Activated CD4-positive, alpha-beta memory T cell treated with anti-CD3 and anti-CD28 coated beads, Interleukin-2, amount 10 ng/mL, durations not matched to agents 7 days and 5 days (primary cell): ENCODE results near the gene STMN3. TPM values are rescaled to one million over a fixed set of nuclear protein-coding genes. Genes with fewer than 3 reads are reported as not detected.
A peak's percentile ranks its signal among the peaks of the same experiment; 100 is the strongest.

Experiments used
- CTCF ChIA-PET: fragments of 350-600 bp; sonication (Branson Sonifier 250); formaldehyde crosslinking; loops from one replicate; lab custom pipeline; 2021; ENCODE audit warnings: antibody characterized with exemption, inconsistent platforms; lab: Charles Lee
- POLR2A ChIA-PET: fragments of 350-600 bp; sonication (Branson Sonifier 250); formaldehyde crosslinking; loops from one replicate; lab custom pipeline; 2021; ENCODE audit warnings: antibody characterized with exemption; lab: Charles Lee
- DNase-seq: peaks from one replicate; pipeline ENCODE4 v3.0.0-alpha.2; 2020
- H3K27ac Mint-ChIP-seq: one replicate; pipeline ENCODE4 v1.8.0; 2021; ENCODE audit warnings: mild to moderate bottlenecking, mixed read lengths
- H3K27me3 Mint-ChIP-seq: one replicate; pipeline ENCODE4 v1.8.0; 2021; ENCODE audit warnings: mixed read lengths
- H3K36me3 Mint-ChIP-seq: one replicate; pipeline ENCODE4 v1.8.0; 2021; ENCODE audit warnings: low read depth, mixed read lengths
- H3K4me1 Mint-ChIP-seq: one replicate; pipeline ENCODE4 v1.8.0; 2021; ENCODE audit warnings: mixed read lengths
- H3K4me3 Mint-ChIP-seq: one replicate; pipeline ENCODE4 v1.8.0; 2021; ENCODE audit warnings: mild to moderate bottlenecking, mixed read lengths
- H3K9me3 Mint-ChIP-seq: one replicate; pipeline ENCODE4 v1.8.0; 2021; ENCODE audit warnings: mixed read lengths
- total RNA-seq, 2 experiments: library from RNA; stranded (reverse); gene quantifications; one replicate each; pipeline ENCODE4 v1.2.3, GENCODE V29; 2021

The STMN3 gene
- 10 to 100 TPM; 20.9 to 23.8 TPM for total RNA-seq

GRCh38 chr20:63653041-63653973, at the start of gene STMN3:
Gene STMN3, minus strand, starts transcription at chr20:63653424. Its CDS starts 79 bp downstream, at chr20:63653345.
- ChIA-PET CTCF (interaction anchor here (1.3 kb wide), 1 partner anchor 12 kb away, joined by 4 read pairs; no protein-coding TSS in a partner anchor), POLR2A (interaction anchor here (0.9 to 2.1 kb wide), 6 partner anchors 11 to 132 kb away, joined by 3 to 11 read pairs (median 5); partner anchors contain the start of genes GMEB2 and PTK6)
- peaks cover 2% of the 10 kb centered on the region for H3K36me3 Mint-ChIP-seq
- no peaks in the 10 kb centered on the region for H3K9me3 Mint-ChIP-seq
- H3K4me3 Mint-ChIP-seq: peak within 1 kb of the TSS; percentile 63
- peaks cover 24% of the 10 kb centered on the region for H3K4me1 Mint-ChIP-seq
- no peak within 1 kb of the TSS for H3K27ac Mint-ChIP-seq
- DNase-seq: peak; percentile 79
- H3K27me3 Mint-ChIP-seq: peaks cover 12% of the 10 kb centered on the region

DNA sequence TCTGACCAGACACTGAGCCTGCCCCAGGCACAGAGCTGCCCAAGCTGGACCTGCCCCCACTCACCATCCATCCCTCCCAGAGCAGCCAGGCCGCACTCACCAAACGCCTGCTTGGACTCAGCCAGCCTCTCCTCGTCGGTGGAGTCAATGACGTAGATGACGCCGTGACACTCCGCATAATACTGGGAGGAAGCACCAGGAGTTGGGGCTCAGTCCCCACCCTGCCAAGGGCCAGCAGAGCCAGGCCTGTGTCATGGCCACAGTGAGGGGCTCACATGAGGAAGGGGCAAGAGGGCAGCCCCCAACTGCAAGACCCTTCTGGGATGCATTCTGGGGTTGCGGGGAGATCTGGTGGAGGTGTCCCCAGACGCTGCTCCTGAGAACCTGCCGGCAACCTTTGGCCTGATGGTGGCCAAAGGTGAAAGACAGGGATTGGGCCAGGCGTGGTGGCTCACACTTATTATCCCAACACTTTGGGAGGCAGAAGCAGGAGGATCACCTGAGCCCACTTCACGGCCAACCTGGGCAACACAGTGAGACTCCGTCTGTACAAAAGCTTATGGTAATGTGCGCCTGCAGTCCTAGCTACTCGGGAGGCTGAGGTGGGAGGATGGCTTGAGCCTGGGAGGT, 48.9 kb upstream of the STMN3 start:
- POLR2A ChIA-PET: interaction anchor here (0.9 to 9.3 kb wide), 2 partner anchors 34 to 171 kb away, joined by 3 to 120 read pairs; partner anchors contain the start of genes LIME1 and SLC2A4RG
- CTCF ChIA-PET: interaction anchor here (1.2 kb wide), 1 partner anchor 165 kb away, joined by 3 read pairs; the partner anchor contains the start of gene PTK6
- H3K4me3 Mint-ChIP-seq: no peak overlapping the region
- H3K4me1 Mint-ChIP-seq: peaks cover 51% of the 10 kb centered on the region
- peak overlapping the region; percentile 40 for H3K27ac Mint-ChIP-seq
- H3K27me3 Mint-ChIP-seq: no peaks in the 10 kb centered on the region
- peaks cover 21% of the 10 kb centered on the region for H3K36me3 Mint-ChIP-seq
- no peak for DNase-seq
- no peaks in the 10 kb centered on the region for H3K9me3 Mint-ChIP-seq

DNA sequence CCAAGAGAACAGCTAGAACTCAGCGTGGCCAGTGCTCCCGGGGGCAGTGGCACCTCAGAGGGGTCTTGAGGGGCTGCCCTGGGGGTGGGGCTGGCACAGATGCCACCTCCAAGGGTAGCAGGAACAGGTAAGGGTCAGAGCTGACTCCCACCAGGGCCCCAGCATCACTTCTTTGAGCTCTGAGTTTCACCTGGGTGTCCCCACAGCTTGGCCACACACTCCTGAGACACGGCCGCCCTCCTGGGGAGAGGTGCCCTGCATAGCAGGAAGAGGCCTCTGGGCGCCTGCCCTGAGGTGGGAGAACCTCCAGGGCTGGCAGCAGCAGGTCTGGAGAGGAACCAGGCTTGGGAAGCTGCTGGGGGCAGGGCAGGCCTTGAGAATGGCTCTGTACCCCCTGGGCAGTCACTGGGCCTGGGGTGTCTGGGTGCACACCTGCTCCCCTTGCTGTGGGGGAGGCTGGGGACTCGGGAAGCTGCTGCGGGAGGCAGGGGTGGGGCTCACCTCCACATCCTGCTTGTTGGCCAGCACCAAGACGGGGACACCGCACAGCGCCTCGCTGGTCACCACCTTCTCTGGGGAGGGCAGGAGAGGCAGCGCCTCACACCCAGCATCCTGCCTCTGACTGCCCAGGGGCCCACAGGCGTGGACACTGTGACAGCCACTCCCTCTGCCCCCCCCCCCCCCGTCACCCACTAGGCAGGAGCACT, 48.3 kb upstream of the STMN3 start:
- Mint-ChIP-seq H3K4me3 (no peak overlapping the region), H3K9me3 (no peaks in the 10 kb centered on the region), H3K4me1 (peaks cover 47% of the 10 kb centered on the region), H3K27me3 (no peaks in the 10 kb centered on the region), H3K36me3 (peaks cover 15% of the 10 kb centered on the region), H3K27ac (peak overlapping the region; percentile 44)
- DNase-seq: no peak
- POLR2A ChIA-PET: interaction anchor here (0.9 to 9.3 kb wide), 2 partner anchors 35 to 172 kb away, joined by 3 to 120 read pairs; partner anchors contain the start of genes LIME1 and SLC2A4RG
- CTCF ChIA-PET: interaction anchor here (1.2 kb wide), 1 partner anchor 164 kb away, joined by 3 read pairs; the partner anchor contains the start of gene PTK6

GRCh38 chr20:63701051-63701328, 47.8 kb upstream of the STMN3 start:
- CTCF ChIA-PET: interaction anchor here (1.2 kb wide), 1 partner anchor 164 kb away, joined by 3 read pairs; the partner anchor contains the start of gene PTK6
- Mint-ChIP-seq H3K4me1 (peaks cover 44% of the 10 kb centered on the region), H3K9me3 (no peaks in the 10 kb centered on the region), H3K27ac (peak overlapping the region; percentile 44), H3K4me3 (no peak overlapping the region), H3K36me3 (peaks cover 13% of the 10 kb centered on the region), H3K27me3 (no peaks in the 10 kb centered on the region)
- DNase-seq: no peak
- POLR2A ChIA-PET: interaction anchor here (9.3 kb wide), 1 partner anchor 35 kb away, joined by 120 read pairs; the partner anchor contains the start of genes LIME1 and SLC2A4RG

DNA sequence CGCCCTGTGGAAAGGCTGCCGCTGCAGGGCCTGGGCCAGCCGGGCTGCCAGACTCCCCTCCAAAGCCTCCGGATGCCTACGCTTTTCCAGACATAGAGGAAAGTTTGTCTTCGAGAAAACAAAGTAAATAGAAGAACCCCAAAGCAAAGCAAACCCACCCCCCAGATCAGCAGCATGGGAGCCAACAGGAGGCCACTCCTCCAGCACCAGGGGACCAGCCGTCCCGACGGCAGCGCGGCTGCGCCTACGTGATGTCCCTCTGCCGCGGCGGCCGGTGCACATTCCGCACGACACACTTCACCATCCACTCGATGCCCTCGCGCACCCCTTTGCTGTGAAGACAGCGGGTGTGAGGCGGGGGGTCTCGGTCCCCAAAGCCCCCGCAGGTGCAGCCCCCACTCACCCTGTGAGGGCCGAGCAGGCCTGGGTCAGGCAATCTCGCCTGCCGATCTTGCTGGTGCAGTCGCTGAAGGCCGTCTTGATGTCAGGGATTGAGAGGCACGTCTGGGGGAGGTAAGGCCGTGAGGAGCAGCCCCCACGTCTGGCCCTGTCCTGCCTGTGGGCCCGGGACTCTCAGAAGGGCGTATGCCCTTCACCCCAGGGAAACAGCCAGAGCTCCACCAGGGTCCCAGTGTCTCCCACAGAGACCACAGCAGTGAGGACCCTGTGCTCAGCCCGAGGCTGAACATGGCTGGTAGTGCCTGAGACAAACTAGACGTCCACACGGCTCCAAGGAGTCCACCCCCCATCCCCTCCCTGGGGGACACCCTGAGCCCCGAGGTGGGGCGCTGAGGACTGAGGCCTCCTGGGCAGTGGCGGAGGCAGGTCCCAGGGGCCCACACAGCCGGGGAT, 47.2 kb upstream of the STMN3 start:
- POLR2A ChIA-PET: interaction anchor here (9.3 kb wide), 1 partner anchor 36 kb away, joined by 120 read pairs; the partner anchor contains the start of genes LIME1 and SLC2A4RG
- DNase-seq: no peak
- no peak overlapping the region for H3K27ac Mint-ChIP-seq

DNA sequence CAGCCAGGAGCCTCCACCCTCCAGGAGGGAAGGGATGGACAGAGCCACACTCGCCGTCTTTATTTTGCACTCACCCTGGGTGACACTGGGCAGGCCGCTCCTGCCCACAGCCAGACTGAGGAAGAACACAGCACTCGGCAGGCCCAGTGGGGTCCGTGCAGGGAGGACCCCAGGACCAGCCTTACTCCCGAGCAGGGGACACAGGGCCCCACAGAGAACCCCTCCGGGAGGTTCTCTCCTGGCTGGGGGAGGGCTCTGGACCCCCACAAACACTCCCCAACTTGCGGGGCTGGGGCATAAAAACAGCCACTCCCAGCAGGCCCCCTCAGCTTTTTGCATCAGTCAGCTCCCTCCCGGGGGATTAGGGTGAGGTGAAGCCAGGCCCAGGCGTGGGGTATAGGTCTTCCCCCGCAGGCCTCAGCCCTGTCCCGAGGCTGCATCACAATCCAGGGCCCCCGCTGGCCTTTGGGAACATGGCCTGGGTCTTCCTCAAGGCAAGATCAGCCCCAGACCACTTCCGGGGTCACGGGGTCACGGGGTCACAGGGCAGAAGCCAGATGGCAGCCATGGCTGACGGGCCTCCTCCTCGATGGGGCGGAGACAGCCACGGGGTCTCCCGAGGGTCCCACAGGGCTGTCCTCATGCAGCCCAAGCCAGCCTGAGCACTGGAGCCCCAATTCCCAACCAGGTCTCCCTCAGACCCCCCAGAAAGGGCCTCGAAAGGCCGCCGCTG, 46.4 kb upstream of the STMN3 start:
- Mint-ChIP-seq H3K4me1 (peaks cover 33% of the 10 kb centered on the region), H3K27ac (peak overlapping the region; percentile 59), H3K27me3 (no peaks in the 10 kb centered on the region), H3K4me3 (no peak overlapping the region), H3K36me3 (no peaks in the 10 kb centered on the region), H3K9me3 (no peaks in the 10 kb centered on the region)
- ChIA-PET POLR2A (interaction anchor here (1.7 to 3.0 kb wide), 2 partner anchors 8 to 132 kb away, joined by 9 to 10 read pairs; partner anchors contain the start of genes ARFRP1 and ZGPAT), CTCF (interaction anchor here (1.7 kb wide), 1 partner anchor 162 kb away, joined by 5 read pairs; the partner anchor contains the start of gene PTK6)
- DNase-seq: no peak

More for the DNA sequence above, 47.2 kb upstream of the STMN3 start:
- H3K4me3 Mint-ChIP-seq: no peak overlapping the region
- H3K27me3 Mint-ChIP-seq: no peaks in the 10 kb centered on the region
- H3K4me1 Mint-ChIP-seq: peaks cover 38% of the 10 kb centered on the region
- no peaks in the 10 kb centered on the region for H3K9me3 Mint-ChIP-seq
- peaks cover 7% of the 10 kb centered on the region for H3K36me3 Mint-ChIP-seq
- CTCF ChIA-PET: interaction anchor here (1.2 kb wide), 1 partner anchor 163 kb away, joined by 3 read pairs; the partner anchor contains the start of gene PTK6

DNA sequence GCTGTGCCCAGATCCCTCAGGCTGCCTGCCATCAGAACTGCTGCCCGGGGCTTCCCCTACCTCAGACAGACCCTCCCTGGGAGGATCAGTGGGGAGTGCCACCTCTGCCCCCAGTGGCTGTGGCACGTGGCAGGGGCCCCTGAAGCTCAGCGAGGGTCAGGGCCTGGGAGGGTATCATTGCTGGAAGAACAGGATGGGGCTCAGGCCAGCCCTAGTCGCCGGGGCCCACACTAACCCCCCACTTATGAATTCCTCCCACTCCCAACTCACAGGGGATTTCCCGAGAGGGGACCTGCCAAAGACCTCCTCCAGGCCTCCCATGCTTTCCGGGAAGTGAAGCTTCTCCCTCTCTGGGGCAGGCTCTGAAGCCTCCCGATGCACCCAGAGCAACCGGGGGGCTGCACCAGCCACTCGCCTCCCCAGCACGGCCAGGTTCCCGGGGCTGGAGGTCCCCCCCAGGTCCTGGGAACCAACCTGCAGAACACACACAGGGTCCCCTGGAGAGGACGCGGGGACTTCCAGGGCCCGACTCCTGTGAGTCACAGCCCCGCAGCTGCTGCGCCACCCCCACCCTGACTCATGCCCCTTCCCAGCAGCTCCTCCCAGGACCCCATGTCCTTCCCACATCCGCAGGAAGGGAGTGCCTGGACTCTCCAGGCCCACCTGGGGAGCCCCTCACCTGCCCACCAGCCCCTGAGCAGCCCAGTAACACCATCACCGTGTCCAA, 45.7 kb upstream of the STMN3 start:
- Mint-ChIP-seq H3K27ac (peak overlapping the region; percentile 59), H3K9me3 (no peaks in the 10 kb centered on the region), H3K4me1 (peaks cover 33% of the 10 kb centered on the region), H3K36me3 (peaks cover 2% of the 10 kb centered on the region), H3K4me3 (no peak overlapping the region), H3K27me3 (no peaks in the 10 kb centered on the region)
- CTCF ChIA-PET: interaction anchor here (1.7 kb wide), 1 partner anchor 162 kb away, joined by 5 read pairs; the partner anchor contains the start of gene PTK6
- POLR2A ChIA-PET: interaction anchor here (0.8 to 3.7 kb wide), 7 partner anchors 9 to 176 kb away, joined by 3 to 13 read pairs (median 9); partner anchors contain the start of genes ARFRP1, LIME1, PTK6 and ZGPAT
- peak; percentile 54 for DNase-seq

DNA sequence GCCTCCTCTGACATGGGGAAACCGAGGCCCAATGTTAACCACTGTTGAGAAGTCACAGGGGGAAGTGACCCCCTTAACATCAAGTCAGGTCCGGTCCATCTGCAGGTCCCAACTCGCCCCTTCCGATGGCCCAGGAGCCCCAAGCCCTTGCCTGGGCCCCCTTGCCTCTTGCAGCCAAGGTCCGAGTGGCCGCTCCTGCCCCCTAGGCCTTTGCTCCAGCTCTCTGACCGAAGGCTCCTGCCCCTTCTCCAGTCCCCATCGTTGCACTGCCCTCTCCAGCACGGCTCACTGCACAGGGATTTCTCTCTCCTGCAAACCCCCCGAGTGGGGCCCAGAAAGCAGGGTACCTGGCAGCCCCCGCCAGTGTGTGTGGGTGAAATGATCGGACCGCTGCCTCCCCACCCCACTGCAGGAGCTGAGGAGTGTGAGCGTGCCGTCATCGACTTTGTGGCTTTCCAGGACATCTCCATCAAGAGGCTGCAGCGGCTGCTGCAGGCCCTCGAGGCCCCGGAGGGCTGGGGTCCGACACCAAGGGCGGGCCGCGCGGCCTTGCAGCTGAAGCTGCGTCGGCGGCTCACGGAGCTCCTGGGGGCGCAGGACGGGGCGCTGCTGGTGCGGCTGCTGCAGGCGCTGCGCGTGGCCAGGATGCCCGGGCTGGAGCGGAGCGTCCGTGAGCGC, 44.8 kb upstream of the STMN3 start:
- Mint-ChIP-seq H3K4me3 (no peak overlapping the region), H3K27ac (no peak overlapping the region), H3K36me3 (peaks cover 6% of the 10 kb centered on the region), H3K27me3 (no peaks in the 10 kb centered on the region), H3K9me3 (no peaks in the 10 kb centered on the region), H3K4me1 (peaks cover 34% of the 10 kb centered on the region)
- POLR2A ChIA-PET: interaction anchor here (0.8 to 3.7 kb wide), 10 partner anchors 10 to 175 kb away, joined by 3 to 13 read pairs (median 4); partner anchors contain the start of genes ARFRP1, LIME1, PTK6 and SLC2A4RG
- no peak for DNase-seq
- CTCF ChIA-PET: interaction anchor here (1.7 kb wide), 1 partner anchor 161 kb away, joined by 5 read pairs; the partner anchor contains the start of gene PTK6

DNA sequence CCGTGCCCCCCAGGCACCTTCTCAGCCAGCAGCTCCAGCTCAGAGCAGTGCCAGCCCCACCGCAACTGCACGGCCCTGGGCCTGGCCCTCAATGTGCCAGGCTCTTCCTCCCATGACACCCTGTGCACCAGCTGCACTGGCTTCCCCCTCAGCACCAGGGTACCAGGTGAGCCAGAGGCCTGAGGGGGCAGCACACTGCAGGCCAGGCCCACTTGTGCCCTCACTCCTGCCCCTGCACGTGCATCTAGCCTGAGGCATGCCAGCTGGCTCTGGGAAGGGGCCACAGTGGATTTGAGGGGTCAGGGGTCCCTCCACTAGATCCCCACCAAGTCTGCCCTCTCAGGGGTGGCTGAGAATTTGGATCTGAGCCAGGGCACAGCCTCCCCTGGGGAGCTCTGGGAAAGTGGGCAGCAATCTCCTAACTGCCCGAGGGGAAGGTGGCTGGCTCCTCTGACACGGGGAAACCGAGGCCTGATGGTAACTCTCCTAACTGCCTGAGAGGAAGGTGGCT, 44.2 kb upstream of the STMN3 start:
- Mint-ChIP-seq H3K9me3 (no peaks in the 10 kb centered on the region), H3K4me3 (no peak overlapping the region), H3K27me3 (no peaks in the 10 kb centered on the region), H3K27ac (no peak overlapping the region), H3K4me1 (peaks cover 33% of the 10 kb centered on the region), H3K36me3 (peaks cover 8% of the 10 kb centered on the region)
- no peak for DNase-seq
- ChIA-PET CTCF (no interaction called here), POLR2A (interaction anchor here (0.8 to 3.7 kb wide), 8 partner anchors 11 to 160 kb away, joined by 3 to 13 read pairs (median 4); partner anchors contain the start of genes ARFRP1, LIME1, PTK6 and SLC2A4RG)
